Measurements from ENCODE around the gene KCNMB3.
"Not testable (repeated sequence)": the region's sequence is repeated elsewhere in the genome, so short reads cannot be mapped to it uniquely, and the experiment has no call there.

The KCNMB3 gene

GRCh38 chr3:179276001-179276400 is 25.1 kb upstream of the KCNMB3 start:
- no peak for TF ChIP-seq CTCF (conservative IDR thresholded peaks at IDR 0.05; ENCODE audit: low read depth, low read length)
- DNase-seq (ENCODE audit: low read depth): no peak
- no peak overlapping the region for H3K4me3 ChIP-seq (ENCODE audit: low read length)

GRCh38 chr3:179274434-179274833 is 23.5 kb upstream of the KCNMB3 start:
- not testable (repeated sequence) for DNase-seq (ENCODE audit: low read depth); H3K4me3 ChIP-seq (ENCODE audit: low read length)

- TF ChIP-seq CTCF (conservative IDR thresholded peaks at IDR 0.05; ENCODE audit: low read depth, low read length): peak; percentile 62
Measured at GRCh38 chr3:179272385-179272784, 21.5 kb upstream of the KCNMB3 start.

GRCh38 chr3:179269152-179269707 is 18.3 kb upstream of the KCNMB3 start:
- no peak overlapping the region for H3K4me3 ChIP-seq (ENCODE audit: low read length)
- DNase-seq (ENCODE audit: low read depth): no peak
- TF ChIP-seq CTCF (conservative IDR thresholded peaks at IDR 0.05; ENCODE audit: low read depth, low read length): no peak

More at GRCh38 chr3:179272385-179272784, 21.5 kb upstream of the KCNMB3 start:
- no peak overlapping the region for H3K4me3 ChIP-seq (ENCODE audit: low read length)
- DNase-seq (ENCODE audit: low read depth): no peak

- no peak for TF ChIP-seq CTCF (conservative IDR thresholded peaks at IDR 0.05; ENCODE audit: low read depth, low read length)
- DNase-seq (ENCODE audit: low read depth): no peak
- H3K4me3 ChIP-seq (ENCODE audit: low read length): no peak overlapping the region
Measured at GRCh38 chr3:179268400-179269051, 17.6 kb upstream of the KCNMB3 start.

- DNase-seq (ENCODE audit: low read depth): no peak
- no peak overlapping the region for H3K4me3 ChIP-seq (ENCODE audit: low read length)
- no peak for TF ChIP-seq CTCF (conservative IDR thresholded peaks at IDR 0.05; ENCODE audit: low read depth, low read length)
Measured at GRCh38 chr3:179266701-179267211, 15.8 kb upstream of the KCNMB3 start.

GRCh38 chr3:179265875-179266274 is 15.0 kb upstream of the KCNMB3 start:
- H3K4me3 ChIP-seq (ENCODE audit: low read length): no peak overlapping the region
- DNase-seq (ENCODE audit: low read depth): no peak
- TF ChIP-seq CTCF (conservative IDR thresholded peaks at IDR 0.05; ENCODE audit: low read depth, low read length): no peak
